Activated naive CD4-positive, alpha-beta T cell treated with anti-CD3 and anti-CD28 coated beads for 36 hours (primary cell): ENCODE data around the gene CMTM6. TPM values are rescaled to one million over a fixed set of nuclear protein-coding genes. Genes with fewer than 3 reads are reported as not detected.

ENCODE experiments used
- CTCF ChIA-PET: fragments of 350-600 bp; sonication (Branson Sonifier 250); formaldehyde crosslinking; loops from one replicate; lab custom pipeline; 2021; ENCODE audit warnings: antibody characterized with exemption; lab: Charles Lee
- DNase-seq: peaks from one replicate; pipeline ENCODE4 v3.0.0-alpha.2; 2020
- H3K27ac Mint-ChIP-seq: one replicate; pipeline ENCODE4 v1.8.0; 2021; ENCODE audit warnings: mild to moderate bottlenecking, mixed read lengths
- H3K27me3 Mint-ChIP-seq: one replicate; pipeline ENCODE4 v1.8.0; 2021; ENCODE audit warnings: low read depth, mixed read lengths
- H3K36me3 Mint-ChIP-seq: one replicate; pipeline ENCODE4 v1.8.0; 2021; ENCODE audit warnings: low read depth, mixed read lengths
- H3K4me1 Mint-ChIP-seq: one replicate; pipeline ENCODE4 v1.8.0; 2021; ENCODE audit warnings: low read depth, mixed read lengths
- H3K4me3 Mint-ChIP-seq: one replicate; pipeline ENCODE4 v1.8.0; 2021; ENCODE audit warnings: mild to moderate bottlenecking, moderate library complexity, mixed read lengths
- H3K9me3 Mint-ChIP-seq: one replicate; pipeline ENCODE4 v1.8.0; 2021; ENCODE audit warnings: mixed read lengths
- intact Hi-C: fragments of 100-400 bp; cut with micrococcal nuclease; formaldehyde crosslinking; loops from one replicate; pipeline ENCODE4 v1.15.1; 2023
- microRNA-seq: library from miRNA; unstranded; fragments of <30 nt; microRNA quantifications from one replicate; pipeline ENCODE4 v1.2.0, GENCODE V29; 2022; ENCODE audit warnings: borderline microRNAs expressed, borderline replicate concordance
- total RNA-seq, 2 experiments: library from RNA; stranded (reverse); gene quantifications; one replicate each; pipeline ENCODE4 v1.2.3, GENCODE V29; 2021

CMTM6 gene
- total RNA-seq, 2 experiments from 2014 or later, result 43.7 to 44.3 TPM

DNA sequence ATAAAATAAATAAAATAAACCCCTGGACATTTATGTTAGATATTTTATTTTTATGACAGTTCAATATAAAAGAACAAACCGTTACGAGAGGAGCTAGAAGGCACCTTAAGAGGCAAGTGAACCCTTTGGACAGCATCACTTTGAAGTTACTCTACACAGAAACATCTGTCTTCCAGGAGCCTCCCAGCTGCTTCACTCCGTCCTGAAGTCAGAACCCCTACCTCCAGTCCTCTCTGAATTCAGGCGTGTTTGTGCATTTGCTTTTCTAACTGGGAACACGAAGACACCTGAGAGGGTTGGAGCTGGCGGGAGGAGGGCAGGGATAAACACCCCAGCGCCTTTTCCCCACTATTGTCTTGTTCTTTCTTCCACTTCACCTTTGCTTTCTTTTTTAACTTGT is 64.8 kb downstream of the CMTM6 start:
- H3K9me3 Mint-ChIP-seq, result no peaks in the 10 kb centered on the region
- intact Hi-C loops, result no loop called here
- CTCF ChIA-PET, result interaction anchor here (0.6 to 2.8 kb wide), 6 partner anchors 22 to 793 kb away, joined by 3 to 13 read pairs (median 4); no protein-coding TSS in a partner anchor
- no peak for DNase-seq
- no peaks in the 10 kb centered on the region for H3K27me3 Mint-ChIP-seq
- peaks cover 12% of the 10 kb centered on the region for H3K36me3 Mint-ChIP-seq
- H3K4me1 Mint-ChIP-seq, result peaks cover 78% of the 10 kb centered on the region
- no peak overlapping the region for H3K4me3 Mint-ChIP-seq
- H3K27ac Mint-ChIP-seq, result no peak overlapping the region

DNA sequence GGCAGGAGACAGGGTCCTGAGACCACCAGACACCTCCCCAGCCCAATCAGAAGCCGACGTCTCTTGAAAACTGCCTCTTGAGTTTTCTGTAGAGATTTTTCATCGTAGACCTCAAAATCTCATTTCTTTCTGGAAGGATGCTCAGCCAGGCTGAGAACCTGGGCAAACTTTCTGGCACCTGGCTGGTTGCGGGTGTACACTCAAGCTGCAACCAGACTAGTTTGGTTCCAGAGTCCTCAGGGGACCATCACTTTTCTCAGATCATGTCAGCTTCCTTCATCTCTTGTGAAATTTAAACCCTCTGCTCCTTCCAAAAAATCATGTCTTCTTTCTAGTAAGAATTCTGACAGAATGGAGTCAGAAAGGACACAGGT is 65.8 kb downstream of the CMTM6 start:
- Mint-ChIP-seq H3K27me3 (no peaks in the 10 kb centered on the region), H3K27ac (peak overlapping the region; percentile 81), H3K36me3 (peaks cover 7% of the 10 kb centered on the region), H3K4me3 (no peak overlapping the region), H3K9me3 (no peaks in the 10 kb centered on the region), H3K4me1 (peaks cover 81% of the 10 kb centered on the region)
- CTCF ChIA-PET, result interaction anchor here (1.1 to 1.8 kb wide), 2 partner anchors 20 to 31 kb away, joined by 3 to 4 read pairs; no protein-coding TSS in a partner anchor
- intact Hi-C loops, result no loop called here
- no peak for DNase-seq

DNA sequence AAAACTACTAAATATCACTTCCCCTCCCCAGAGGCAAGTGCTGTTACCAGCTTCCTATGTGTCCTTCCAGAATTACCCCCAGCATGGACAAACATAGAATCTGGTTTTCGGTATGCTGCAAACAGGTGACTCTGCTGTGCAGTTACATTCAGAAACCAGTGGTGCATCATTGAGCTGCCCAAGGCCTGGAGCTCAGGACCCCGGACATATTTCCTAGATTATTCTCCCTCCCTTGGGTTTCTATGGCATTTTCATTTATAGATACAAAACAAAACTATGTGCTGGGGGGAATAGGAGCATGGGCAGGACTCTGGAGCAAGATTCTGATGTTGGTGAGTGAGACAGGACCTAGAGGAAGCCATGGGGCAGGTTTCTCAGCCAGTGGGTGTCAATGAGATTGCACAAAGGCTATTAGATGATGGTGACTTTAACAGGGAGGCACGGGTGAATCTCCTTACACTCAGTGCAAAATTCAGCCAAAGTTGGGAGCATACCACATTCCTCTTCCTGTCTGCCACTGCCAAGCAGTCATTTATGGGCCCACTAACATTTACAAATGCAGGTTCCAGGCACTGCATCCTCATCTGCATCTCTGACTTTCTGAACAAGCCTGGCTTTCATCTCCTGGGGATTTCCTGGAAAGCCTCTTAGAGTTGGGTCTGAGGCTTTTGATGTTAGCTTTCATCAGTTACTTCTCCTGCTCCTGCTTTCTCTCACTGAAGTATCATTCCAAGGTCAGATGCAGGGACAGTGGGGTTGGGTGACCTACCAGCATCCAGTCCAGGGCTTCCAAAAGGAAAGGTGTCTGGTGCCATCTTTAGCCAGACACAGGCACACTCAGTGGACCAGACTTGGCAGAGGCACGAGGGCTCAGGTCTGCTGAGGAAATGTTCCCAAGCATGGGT is 66.5 kb downstream of the CMTM6 start:
- H3K4me1 Mint-ChIP-seq, result peaks cover 81% of the 10 kb centered on the region
- no peaks in the 10 kb centered on the region for H3K27me3 Mint-ChIP-seq
- CTCF ChIA-PET, result interaction anchor here (1.1 to 1.8 kb wide), 2 partner anchors 20 to 32 kb away, joined by 3 to 4 read pairs; no protein-coding TSS in a partner anchor
- peaks cover 4% of the 10 kb centered on the region for H3K36me3 Mint-ChIP-seq
- no peak overlapping the region for H3K4me3 Mint-ChIP-seq
- H3K9me3 Mint-ChIP-seq, result no peaks in the 10 kb centered on the region
- intact Hi-C loops, result no loop called here
- peak overlapping the region; percentile 81 for H3K27ac Mint-ChIP-seq
- peak; percentile 69 for DNase-seq

DNA sequence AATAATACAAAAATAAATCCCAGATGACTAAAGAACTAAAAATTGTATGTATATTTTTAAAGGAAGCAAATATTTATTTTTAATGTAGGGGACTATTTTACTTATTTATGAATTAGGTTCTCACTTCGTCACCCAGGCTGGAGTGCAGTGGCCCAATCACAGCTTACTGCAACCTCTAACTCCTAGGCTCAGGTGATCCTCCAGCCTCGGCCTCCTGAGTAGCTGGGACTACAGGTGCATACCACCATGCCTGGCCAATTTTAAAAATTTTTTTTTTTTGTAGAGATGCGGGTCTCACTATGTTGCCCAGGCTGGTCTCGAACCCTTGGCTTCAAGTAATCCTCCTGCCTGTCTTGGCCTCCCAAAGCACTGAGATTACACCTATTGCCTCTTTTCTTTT is 68.4 kb downstream of the CMTM6 start:
- no peaks in the 10 kb centered on the region for H3K9me3 Mint-ChIP-seq
- peak overlapping the region; percentile 99 for H3K27ac Mint-ChIP-seq
- intact Hi-C loops, result no loop called here
- CTCF ChIA-PET, result interaction anchor here (1.5 to 2.7 kb wide), 4 partner anchors 24 to 59 kb away, joined by 4 to 15 read pairs (median 6); no protein-coding TSS in a partner anchor
- peaks cover 5% of the 10 kb centered on the region for H3K36me3 Mint-ChIP-seq
- no peak overlapping the region for H3K4me3 Mint-ChIP-seq
- no peak for DNase-seq
- no peaks in the 10 kb centered on the region for H3K27me3 Mint-ChIP-seq
- peaks cover 86% of the 10 kb centered on the region for H3K4me1 Mint-ChIP-seq

DNA sequence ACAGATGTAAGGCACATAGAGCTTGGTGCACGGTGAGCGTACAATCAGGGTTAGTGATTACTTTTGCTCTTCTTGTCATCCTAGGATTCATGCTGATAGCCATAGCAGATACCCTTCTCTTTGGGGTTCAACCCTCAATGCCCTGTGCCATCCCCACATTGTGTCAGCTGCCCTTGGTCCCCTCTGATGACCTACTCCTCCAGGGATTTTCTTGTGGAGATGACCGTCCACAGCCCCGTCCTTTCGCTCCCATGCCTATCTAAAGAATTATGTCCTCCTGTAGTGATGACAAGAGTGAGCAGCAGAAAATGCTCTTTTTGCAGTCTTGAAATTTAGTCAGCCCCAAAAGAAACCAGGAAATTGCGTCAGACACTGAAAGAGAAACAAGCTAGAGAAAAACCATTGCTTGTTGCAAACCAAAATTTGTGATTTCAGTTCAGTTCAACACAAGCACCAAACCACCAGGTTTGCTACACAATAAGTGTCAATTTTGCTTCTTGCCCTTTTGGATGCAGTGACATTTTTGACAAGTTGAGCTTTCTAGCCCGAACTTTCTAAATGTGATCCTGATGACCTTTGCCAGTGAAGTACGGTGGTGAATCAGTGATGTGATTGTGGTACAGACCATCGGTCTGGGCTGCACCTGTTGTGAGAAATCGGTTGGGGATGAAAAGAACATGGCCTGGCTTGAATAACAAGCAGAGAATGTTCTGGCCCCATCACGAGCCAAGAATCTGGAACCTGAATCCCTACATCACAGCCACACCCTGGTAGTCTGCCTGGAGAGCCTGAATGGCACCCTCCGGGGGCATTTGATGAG is 69.7 kb downstream of the CMTM6 start:
- H3K4me1 Mint-ChIP-seq, result peaks cover 84% of the 10 kb centered on the region
- no peaks in the 10 kb centered on the region for H3K27me3 Mint-ChIP-seq
- peak overlapping the region; percentile 76 for H3K4me3 Mint-ChIP-seq
- peak overlapping the region; percentile 99 for H3K27ac Mint-ChIP-seq
- peaks cover 5% of the 10 kb centered on the region for H3K36me3 Mint-ChIP-seq
- intact Hi-C loops, result loop anchor here (1.0 to 2.0 kb wide), 7 partner anchors 9 to 58 kb away; partner anchors contain the start of gene CMTM7
- CTCF ChIA-PET, result interaction anchor here (1.2 to 2.7 kb wide), 8 partner anchors 10 to 58 kb away, joined by 3 to 15 read pairs (median 6); no protein-coding TSS in a partner anchor
- DNase-seq, result peak; percentile 59
- H3K9me3 Mint-ChIP-seq, result no peaks in the 10 kb centered on the region

DNA sequence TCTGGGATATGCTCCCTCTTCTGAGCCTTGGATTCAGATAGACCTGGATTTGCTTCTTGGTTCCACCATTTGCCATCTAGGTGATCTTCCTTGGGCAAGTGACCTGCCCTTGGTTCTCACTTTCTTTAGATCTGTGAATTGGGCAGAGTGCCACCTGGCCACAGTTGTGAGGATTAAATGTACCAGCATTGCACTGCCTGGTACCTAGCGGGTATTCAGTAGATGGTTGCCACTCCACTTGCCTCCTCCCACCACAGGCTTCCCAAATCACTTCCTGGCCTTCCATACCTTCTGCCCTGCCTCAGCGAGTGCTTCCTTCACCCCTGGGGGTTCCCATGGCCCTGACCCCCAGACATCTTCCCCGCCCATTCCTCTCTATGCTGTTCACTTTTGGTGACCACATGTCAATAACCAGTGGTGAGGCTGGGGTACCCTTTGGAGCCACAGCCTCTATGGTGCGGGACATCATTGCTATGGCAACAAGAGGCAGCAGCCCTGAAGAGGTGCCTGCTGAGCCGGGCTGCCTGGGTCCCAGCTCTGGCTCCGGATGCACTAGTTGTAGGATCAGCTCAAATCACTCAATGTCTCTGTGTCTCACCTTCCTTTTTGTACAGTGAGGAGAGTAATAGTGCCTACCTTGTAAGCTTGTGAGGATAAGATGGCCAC is 70.5 kb downstream of the CMTM6 start:
- H3K4me3 Mint-ChIP-seq, result peak overlapping the region; percentile 76
- peak overlapping the region; percentile 99 for H3K27ac Mint-ChIP-seq
- H3K27me3 Mint-ChIP-seq, result no peaks in the 10 kb centered on the region
- intact Hi-C loops, result loop anchor here (1.0 to 2.0 kb wide), 2 partner anchors 8 to 57 kb away; no protein-coding TSS in a partner anchor
- CTCF ChIA-PET, result interaction anchor here (1.5 to 2.7 kb wide), 5 partner anchors 9 to 36 kb away, joined by 3 to 15 read pairs (median 6); no protein-coding TSS in a partner anchor
- peaks cover 5% of the 10 kb centered on the region for H3K36me3 Mint-ChIP-seq
- peaks cover 86% of the 10 kb centered on the region for H3K4me1 Mint-ChIP-seq
- no peaks in the 10 kb centered on the region for H3K9me3 Mint-ChIP-seq
- no peak for DNase-seq

DNA sequence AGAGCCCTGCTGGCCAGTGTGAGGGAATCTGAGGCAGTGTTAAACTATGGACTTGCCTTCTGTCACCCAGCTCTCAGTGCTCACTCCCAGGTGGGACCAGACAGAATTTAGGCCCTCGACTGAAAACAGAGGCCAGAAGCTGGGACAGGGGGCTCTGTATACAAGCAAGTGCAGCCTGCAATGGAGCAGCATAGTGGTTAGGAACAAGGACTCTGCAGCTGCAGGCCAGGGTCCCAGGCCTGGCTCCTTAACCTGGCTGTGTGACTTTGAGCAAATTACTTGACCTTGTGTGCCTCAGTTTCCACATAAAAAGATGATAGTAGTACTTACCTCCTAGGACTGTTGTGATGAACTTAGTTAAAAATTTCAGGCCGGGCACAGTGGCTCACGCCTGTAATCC is 71.2 kb downstream of the CMTM6 start:
- Mint-ChIP-seq H3K27ac (peak overlapping the region; percentile 99), H3K9me3 (no peaks in the 10 kb centered on the region), H3K4me3 (peak overlapping the region; percentile 47), H3K36me3 (peaks cover 5% of the 10 kb centered on the region), H3K27me3 (no peaks in the 10 kb centered on the region), H3K4me1 (peaks cover 83% of the 10 kb centered on the region)
- CTCF ChIA-PET, result interaction anchor here (2.5 to 2.7 kb wide), 2 partner anchors 16 to 37 kb away, joined by 11 to 15 read pairs; no protein-coding TSS in a partner anchor
- intact Hi-C loops, result no loop called here
- DNase-seq, result no peak

Small RNAs within 50 kb of the gene (microRNA-seq; reads per million reads assigned to microRNA genes)
- not detected for gene MIR548AY

Other genes with a start within 250 kb of the CMTM6 start
- 10 to 100 TPM; 59.1 to 60.2 TPM for gene CMTM7, start 111.0 kb downstream of the CMTM6 start, total RNA-seq
- gene DYNC1LI1, start 68.0 kb upstream of the CMTM6 start, total RNA-seq, result 10 to 100 TPM; 29.8 to 33.1 TPM
- 10 to 100 TPM; 40.6 to 46.5 TPM for gene CNOT10, start 182.3 kb upstream of the CMTM6 start, total RNA-seq